ENCODE data around the gene UPB1. TPM values are rescaled to one million over a fixed set of nuclear protein-coding genes. Genes with fewer than 3 reads are reported as not detected.
"Not testable (repeated sequence)": the region's sequence is repeated elsewhere in the genome, so short reads cannot be mapped to it uniquely, and the experiment has no call there.

The UPB1 gene
- polyA plus RNA-seq, 4 donors, result 0.39 to 0.86 (median 0.61) TPM

DNA sequence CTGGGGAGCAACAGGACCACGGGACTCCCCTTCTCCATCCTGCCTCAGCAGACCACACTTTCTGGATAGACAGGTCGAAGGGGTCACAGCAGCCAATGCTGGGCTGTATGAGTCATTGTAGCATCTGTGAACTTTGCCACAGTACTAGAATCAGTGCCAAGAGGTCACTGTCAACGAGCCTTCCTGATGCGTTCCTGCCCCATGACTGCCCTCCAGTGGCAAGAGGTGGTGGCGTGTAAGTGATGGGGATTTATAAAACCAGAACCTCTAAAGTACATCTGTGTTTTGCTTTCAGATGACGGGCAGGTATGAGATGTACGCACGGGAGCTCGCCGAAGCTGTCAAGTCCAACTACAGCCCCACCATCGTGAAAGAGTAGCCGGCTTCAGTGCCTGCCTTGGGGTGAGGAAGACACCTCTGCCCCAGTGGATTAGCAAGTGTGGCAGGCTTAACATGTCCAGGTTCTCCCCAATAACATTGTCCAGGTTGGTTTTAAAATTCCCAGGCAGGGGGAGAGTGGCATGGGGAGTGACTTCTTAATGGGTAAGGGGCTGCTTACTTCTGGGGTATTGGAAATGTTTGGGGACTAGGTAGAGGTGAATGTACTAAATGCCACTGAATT lies 30.4 kb downstream of the UPB1 start:
- peak in 3 of 4 donors; percentile 25 to 50 (median 28) for DNase-seq (ENCODE audit: low read depth in 4 of 4, low spot score in 3 of 4)

DNA sequence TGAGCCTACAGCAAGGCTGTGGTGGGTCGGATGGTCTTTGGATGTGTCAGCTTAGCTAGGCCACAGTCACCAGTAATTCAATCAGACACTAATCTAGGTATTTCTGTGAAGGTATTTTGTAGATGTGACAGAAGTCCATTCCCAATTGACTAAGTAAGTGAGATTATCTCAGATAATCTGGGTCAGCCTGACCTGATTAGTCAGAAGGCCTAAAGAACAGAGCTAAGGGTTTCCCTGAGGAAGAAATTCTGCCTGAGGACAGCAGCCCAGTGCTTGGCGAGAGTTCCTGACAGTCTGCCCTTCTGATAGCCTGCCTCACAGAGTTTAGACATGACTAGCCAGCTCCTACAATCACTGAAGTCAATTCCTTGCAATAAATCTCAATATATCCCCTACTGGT lies 31.1 kb downstream of the UPB1 start:
- no peak for DNase-seq (ENCODE audit: low read depth in 4 of 4, low spot score in 3 of 4)

DNA sequence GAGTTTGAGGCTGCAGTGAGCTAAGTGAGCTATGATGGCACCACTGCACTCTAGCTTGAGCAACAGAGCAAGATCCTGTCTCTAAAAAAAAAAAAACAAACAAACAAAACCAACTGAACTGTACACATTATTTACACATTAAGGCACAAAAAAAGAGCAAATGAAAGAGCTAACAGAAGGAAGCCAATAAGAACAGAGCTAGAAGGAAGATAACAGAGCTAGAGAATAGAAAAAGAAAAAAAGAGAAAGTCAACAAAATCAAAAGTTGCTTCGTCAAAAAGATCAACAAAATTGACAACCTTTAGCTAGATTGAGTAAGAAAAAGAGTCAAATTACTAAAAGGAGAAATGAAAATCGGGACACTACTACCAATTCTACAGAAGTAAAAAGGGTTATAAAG lies 34.8 kb downstream of the UPB1 start:
- no peak for DNase-seq (ENCODE audit: low read depth in 4 of 4, low spot score in 3 of 4)

DNA sequence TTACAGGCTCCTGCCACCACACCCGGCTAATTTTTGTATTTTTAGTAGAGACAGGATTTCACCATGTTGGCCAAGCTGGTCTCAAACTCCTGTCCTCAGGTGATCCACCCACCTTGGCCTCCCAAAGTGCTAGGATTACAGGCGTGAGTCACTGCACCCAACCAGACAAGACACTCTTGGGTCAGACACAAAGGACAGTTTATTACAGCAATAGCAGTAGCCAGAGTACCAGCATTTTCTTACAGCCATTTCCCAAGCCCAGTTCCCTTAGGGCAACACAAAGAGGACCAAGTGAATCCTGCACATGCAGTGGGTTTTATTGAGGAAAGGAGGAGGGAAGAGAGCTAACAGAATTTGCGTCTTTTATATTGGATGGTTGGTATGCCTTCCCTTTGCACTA lies 35.8 kb downstream of the UPB1 start:
- not testable (repeated sequence) for DNase-seq (ENCODE audit: low read depth in 4 of 4, low spot score in 3 of 4)

DNA sequence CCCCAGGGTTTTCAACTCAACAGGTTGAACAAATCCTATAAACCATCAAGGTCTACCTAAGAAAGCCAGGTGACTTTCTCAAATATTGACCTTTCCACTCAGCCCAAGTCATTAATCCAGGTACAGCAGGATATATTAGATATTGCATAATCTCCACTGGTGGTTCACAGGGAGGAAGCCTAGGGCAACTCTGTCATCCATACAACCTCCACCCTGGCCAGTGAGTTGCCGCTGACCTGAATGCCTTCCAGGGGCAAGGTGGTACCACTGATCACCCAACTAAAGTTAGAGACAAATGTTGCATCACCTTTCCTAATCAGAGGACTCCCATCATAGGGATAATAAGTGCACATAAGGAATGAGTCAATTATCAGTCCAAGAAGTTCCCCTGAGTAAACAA lies 36.9 kb downstream of the UPB1 start:
- DNase-seq (ENCODE audit: low read depth in 4 of 4, low spot score in 3 of 4), result no peak

DNA sequence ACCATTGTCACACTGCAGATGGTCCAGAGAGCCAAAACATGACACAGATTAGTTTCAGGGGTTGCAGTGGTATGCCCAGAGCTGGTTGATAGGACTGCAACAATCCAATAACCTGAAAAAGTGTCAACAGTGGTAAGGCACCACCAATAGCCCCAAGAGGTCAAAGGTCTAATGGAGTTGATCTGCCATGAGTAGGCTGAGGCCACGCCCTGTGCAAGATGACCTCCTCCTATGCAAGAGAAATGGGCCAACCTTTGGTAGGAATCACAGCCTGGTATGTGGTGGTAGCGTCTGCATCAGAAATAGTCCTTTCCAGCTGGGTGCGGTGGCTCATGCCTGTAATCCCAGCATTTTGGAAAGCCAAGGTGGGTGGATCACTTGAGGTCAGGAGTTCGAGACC lies 40.2 kb downstream of the UPB1 start:
- no peak for DNase-seq (ENCODE audit: low read depth in 4 of 4, low spot score in 3 of 4)

DNA sequence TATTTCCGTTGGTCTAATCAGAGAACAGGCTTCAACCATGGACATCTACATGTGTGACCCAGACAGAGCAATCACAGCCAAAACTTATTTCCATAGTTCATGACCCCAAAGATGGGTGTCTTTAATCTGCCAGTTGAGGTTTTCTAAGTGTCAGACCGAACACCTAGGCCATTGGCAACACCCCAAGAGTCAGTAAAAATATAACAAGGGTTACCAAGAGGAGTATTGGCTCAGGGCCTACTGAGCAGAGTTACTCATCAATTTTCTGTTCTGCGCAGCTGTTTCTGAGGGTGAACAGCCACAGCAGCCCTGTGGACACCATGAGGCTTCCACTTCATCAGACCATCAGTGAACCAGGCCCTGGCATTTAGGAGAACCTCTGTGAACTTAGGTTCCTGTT lies 41.0 kb downstream of the UPB1 start:
- no peak for DNase-seq (ENCODE audit: low read depth in 4 of 4, low spot score in 3 of 4)

DNA sequence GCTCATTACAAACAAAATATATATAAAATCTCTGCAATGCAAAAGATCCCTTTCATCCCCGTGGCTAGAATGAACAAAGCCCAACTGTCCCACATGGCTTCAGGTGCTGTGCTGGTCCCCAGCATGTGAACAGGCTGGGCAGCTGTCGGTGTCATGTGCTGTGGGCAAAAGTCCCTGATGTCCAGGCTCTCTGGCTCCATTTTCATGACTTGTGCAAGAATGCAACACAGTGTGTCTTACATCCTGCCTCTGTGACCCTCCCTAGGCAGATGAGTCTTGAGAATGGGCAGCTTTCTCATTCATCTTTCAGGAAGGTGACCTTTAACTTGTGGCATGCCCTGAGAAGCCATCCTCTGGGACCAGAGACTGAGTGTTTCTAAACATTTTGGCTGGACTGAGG lies 45.3 kb downstream of the UPB1 start:
- no peak for DNase-seq (ENCODE audit: low read depth in 4 of 4, low spot score in 3 of 4)

DNA sequence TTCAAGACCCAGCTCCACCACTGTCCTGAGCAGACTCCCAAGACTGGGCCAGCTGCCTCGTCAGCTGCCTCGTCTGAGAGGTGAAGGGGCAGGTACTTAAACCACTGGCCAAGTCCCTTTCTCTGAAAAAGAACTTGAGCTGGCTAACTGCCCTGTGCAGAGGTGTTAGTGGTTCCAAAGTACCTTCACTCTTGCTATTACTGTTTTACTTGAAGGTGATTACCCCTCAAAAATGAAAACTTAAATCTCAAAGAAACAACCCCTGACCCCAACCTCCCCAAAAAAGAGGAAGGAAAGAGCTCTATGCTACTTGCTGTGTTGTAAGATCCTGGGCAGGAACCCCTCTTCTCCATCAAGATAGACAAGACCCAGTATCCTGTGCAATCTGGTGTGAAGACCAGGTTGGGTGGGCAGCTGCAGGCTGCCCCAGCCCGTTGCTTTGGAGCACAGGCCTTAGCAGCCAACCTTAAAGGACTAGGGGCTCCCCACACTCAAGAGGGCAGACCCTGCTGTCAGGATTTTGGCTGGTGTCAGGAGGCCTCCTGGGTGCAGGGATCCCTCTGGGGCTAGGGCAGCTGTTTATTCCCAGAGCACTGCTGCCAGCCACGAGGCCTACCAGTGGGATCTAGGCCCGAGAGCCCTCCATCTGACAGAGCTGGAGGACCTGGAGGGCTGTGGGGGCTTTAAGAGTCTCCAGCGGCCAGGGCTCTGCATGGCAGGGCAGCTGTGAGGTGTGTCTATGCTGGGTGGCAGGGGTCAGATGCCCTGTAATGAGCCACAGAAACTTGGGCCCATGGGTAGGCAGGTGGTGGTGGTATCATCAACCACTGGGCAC lies 46.8 kb downstream of the UPB1 start:
- DNase-seq (ENCODE audit: low read depth in 4 of 4, low spot score in 3 of 4), result no peak

DNA sequence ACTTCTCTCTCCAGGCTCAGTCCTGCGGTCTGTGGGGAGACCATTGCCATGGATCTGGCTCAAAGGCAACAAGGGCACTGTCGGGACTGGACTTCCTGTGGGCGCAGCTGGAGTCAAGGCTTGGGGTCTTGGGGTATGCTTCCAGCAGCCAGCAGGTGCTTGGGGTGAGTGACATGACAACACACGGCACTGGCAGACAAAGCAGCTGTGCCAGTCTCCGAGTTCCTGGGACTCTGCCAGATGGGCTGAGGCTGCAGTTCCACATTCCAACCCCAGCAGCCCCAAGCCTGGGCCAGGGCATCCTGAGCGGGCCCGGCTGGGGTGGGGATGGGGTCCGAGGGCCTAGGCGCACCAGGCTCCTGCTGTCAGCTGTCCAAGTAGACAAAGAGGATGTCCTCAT lies 47.5 kb downstream of the UPB1 start:
- no peak for DNase-seq (ENCODE audit: low read depth in 4 of 4, low spot score in 3 of 4)

DNA sequence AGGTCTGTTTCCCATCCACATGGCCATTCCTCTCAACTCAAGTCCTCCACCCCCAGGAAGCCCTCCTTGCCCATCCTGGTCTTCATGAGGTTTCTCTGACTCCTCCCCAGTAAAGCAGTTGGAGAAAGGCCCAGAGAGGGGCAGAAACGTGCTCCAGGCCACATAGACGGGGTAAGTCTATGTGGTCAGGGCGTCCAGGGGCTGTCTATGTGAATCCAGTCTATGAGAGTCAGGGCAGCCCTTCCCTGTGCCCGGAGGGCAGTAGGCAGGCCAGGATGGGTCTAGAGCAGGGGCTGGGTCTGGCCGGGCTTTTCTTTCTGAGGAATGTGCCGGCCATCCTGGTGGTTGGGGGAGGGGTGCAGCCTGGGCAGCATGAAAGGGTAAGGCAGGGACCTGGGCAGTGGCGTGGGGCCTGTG lies 48.1 kb downstream of the UPB1 start:
- no peak for DNase-seq (ENCODE audit: low read depth in 4 of 4, low spot score in 3 of 4)

DNA sequence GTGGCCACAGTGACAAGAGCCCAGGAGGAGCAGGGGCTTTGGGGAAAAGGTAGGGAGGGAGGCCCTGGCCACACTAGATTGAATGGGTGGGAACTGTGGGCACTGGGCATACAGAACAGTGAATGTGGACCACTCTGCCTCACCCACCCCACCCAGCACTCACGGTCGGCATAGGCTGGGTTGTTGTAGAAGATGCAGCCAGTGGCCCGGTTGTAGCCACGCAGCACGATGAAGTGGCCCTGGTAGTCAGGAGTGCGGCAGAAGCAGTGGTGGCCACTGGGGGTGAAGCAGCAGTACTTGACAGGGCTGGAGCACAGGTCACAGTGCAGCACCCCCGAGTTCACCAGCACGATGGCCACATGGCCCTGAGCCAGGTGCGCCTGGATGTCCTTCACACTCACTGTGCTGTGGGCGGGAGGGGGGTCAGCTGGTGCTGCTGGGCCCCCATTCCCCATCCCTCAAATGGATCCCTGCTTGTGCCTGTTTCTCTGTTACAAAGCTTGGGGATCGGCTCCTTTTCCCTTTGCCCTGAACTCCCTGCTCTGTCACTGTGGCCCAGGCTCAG lies 48.6 kb downstream of the UPB1 start:
- DNase-seq (ENCODE audit: low read depth in 4 of 4, low spot score in 3 of 4), result no peak

DNA sequence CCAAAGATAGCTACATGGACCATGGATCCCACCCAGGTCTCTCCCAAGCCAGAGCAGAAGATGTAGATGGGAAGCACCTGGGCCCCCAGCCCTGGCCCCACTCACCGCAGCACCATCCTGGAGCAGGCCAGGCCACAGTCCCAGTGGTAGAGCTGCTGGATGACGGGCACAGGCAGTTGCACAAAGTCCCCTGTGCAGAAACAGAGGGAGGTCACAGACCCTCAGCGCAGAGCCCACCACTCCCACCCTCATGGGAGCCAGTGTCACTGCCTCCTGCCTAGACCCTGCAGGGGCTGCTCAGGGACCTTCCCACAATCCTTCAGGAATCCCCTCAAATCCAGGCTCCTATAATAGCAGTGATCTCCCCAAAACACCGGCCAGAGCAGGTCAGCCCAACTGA lies 53.7 kb downstream of the UPB1 start:
- DNase-seq (ENCODE audit: low read depth in 4 of 4, low spot score in 3 of 4), result no peak

DNA sequence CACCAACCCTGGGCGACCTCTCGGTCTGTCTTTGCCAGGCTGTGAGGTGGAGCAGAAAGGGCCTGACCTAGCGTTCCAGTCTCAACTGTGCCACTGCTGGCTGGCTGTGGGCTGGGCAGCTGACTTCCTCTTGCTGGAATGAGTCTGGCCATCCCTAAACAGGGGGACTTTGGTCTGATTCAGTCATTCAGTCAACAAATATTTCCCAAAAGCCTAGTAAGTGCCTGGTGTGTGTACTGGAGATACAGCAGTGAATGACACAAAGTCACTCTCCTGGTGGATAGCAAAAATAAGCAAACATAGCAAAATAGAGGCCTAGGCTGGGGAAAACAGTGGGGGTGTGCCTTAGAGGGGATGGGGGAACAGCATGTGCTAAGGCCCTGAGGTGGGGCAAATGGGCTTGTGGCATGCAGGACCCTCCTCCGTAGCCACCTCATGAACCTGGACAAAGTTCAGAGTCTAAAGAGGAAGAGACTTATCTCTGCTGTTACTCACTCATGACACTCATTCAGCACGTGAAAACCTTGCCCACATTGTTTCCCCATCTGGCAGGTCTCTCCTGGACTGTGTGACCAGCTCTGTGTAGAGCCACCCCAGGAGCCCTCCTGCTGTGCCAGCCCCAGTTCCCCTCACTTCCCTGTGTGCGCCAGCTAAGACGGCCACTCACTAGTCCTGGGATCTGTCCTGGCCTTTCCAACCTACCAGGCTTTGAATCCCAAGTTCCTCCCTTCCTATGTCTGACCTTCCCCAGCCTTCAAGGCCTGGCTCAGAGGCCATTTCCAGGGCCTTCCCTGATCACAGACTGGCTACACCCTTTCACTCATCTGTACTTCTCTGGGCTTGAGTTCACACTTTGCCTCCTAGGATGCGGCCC lies 55.1 kb downstream of the UPB1 start:
- DNase-seq (ENCODE audit: low read depth in 4 of 4, low spot score in 3 of 4), result no peak

DNA sequence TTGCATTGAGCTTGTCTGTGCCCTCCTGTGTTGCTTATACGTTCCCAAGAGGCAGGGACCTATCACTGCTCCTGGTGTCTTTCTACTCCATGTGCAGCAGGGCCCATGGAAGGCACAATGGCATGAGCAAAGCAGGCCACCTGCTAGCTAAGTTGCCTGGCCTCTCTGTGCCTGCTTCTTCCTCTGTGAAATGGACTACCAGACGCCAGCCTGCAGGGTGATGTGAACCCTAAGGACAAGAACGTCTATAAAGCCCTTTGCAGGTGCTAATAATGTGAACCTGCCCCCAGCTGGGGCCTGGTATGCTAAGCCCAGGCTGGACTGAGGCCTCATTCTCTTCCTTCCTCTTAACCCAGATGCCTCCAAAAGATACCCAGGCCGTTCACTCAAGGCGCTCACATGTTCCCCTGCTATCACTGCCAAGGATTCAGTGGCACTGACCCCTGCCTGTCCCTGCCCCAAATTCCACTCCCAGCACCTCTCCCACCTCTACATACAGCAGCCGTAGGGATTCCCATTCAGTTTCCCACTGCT lies 55.8 kb downstream of the UPB1 start:
- DNase-seq (ENCODE audit: low read depth in 4 of 4, low spot score in 3 of 4), result no peak

DNA sequence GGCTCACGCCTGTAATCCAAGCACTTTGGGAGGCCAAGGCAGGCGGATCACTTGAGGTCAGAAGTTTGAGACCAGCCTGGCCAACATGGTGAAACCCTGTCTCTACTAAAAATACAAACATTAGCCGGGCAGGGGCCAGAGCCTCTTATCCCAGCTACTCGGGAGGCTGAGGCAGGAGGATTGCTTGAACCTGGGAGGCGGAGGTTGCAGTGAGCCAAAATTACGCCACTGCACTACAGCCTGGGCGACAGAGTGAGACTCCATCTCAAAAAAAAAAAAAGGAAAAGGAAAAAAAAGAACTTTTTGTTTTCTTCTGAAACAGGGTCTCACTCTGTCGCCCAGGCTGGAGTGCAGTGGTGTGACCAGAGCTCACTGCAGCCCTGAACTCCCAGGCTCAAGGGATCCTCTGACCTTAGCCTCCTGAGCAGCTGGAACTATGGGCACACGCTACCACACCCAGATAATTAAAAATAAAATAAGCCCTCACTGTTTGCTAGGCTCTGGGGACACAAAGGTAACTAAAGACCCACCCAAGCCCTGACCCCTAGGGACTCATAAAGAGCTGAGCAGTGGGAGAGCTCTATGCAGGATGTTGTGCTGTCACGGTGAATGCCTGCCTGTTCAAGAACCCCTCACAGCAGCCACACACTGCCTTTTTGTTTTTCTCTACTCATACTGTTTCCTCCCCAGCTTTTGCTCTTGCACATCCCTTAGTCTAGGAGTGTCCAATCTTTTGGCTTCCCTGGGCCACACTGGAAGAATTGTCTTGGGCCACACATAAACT lies 57.6 kb downstream of the UPB1 start:
- not testable (repeated sequence) for DNase-seq (ENCODE audit: low read depth in 4 of 4, low spot score in 3 of 4)

DNA sequence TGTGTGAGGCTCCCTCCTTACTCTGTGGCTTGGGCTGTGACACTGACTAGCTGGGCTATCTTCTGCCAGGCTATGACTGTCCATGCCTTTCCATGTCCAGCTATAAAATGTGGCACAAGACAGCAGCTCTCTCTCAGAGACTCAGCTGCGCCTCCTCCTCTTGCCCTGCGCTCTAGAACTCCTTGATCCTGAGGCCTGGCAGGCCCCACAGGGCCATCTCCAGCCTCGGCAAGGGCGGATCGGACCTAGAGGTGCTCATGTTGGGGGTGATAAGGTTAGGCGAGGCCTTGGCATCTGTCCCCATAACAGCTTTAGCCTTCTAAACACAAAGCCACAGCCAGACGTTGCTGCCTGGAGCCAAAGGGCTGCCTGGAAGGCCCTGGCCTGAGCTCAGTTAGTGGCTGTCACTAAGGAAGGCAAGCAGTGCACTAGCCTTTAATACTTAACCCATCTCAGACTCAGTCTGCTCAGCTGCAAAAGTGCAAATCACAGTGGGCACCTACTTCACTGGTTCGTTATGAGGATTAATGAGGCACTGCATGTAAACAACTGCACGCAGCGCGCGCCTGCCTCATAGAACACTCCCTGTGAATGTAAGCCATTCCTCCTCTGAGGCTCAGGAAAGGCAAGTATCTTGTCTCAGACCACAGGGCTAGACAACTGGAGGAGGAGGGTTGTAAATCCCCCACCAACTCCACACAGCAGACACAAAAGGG lies 58.6 kb downstream of the UPB1 start:
- peak in 2 of 4 donors; percentile 4 to 10 for DNase-seq (ENCODE audit: low read depth in 4 of 4, low spot score in 3 of 4)

DNA sequence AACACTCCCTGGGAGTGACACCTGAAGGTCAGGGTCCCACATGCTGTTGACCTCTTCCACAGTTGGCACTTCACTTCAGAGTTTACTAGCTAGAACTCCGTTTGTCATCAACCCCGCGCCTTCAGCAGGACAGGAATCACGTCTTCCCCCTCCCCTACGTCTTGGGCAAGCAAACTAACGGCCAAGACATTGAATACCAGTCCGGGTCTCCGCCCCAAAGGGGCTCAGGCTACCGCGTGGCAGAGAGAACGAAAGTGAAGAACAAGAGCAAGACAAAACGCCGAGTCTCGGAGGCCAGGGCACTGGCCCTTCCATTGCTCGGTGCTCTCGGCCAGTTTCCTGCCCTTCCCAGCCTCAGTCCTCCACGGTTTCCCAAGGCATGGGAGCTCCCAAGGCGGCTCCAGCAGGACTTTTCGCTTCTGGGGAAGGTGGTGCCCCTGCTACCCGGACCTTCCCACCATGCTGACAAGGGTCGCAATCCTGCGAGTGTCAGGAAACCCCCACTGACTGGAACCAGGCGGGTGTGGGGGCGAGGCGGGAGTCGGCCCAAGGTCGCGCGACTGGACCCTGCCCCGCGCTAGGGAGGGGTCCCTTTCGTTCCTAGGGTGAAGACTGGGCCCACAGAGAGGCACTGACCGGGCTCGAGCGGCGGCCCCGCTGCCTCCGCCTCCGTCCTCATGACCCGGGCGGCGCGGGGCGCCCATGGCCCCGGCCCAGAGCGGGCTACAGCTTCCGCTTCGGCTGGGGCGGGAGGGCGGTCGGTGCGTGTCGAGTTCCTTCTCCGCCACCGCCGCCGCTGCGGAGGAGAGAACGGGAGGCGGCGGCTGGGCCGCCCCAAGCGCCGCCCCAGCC lies 59.4 kb downstream of the UPB1 start, which contains the start of gene GUCD1:
Gene GUCD1 (minus strand): TSS at position 826 of the 852 bp plus-strand sequence. CDS start 147 bp downstream, at position 679.
- no peak for DNase-seq (ENCODE audit: low read depth in 4 of 4, low spot score in 3 of 4)
